Right lobe of liver (tissue), 6 donors: Measurements from ENCODE around the gene EMP1. TPM values are rescaled to one million over a fixed set of nuclear protein-coding genes. Genes with fewer than 3 reads are reported as not detected.
A peak's percentile ranks its signal among the peaks of the same experiment; 100 is the strongest.

ENCODE experiments used
- ATAC-seq, 4 donors: fragments of 200-7000 bp; cut with Tn5 transposase; one replicate each; pipeline ENCODE4 v1.9.1; 2020; ENCODE audit warnings: mild to moderate bottlenecking in 4 of 4, moderate library complexity in 4 of 4
- DNase-seq, 3 donors: peaks; one replicate each; pipeline ENCODE4 v3.0.0-alpha.2; 2020
- H3K27ac ChIP-seq, 3 donors: fragments of 200-600 bp; one replicate each; pipeline ENCODE4 v1.8.0; 2022
- H3K27me3 ChIP-seq, 2 donors: fragments of 200-600 bp; one replicate each; pipeline ENCODE4 v1.8.0; 2022
- H3K36me3 ChIP-seq, 4 donors: fragments of 200-600 bp; sonication (generic) in 1 of 4; one replicate each; pipeline versions ENCODE4 v1.5.1 to v1.8.0; 2017 to 2022; ENCODE audit warnings: control low read depth in 1 of 4
- H3K4me1 ChIP-seq, 4 donors: fragments of 200-600 bp; sonication (generic) in 1 of 4; one replicate each; pipeline versions ENCODE4 v1.5.1 to v1.8.0; 2017 to 2022; ENCODE audit warnings: control low read depth in 1 of 4
- H3K4me3 ChIP-seq, 3 donors: fragments of 200-600 bp; one replicate each; pipeline ENCODE4 v1.8.0; 2022
- H3K9me3 ChIP-seq, 4 donors: fragments of 200-600 bp; sonication (generic) in 1 of 4; one replicate each; pipeline versions ENCODE4 v1.5.1 to v1.8.0; 2017 to 2022; ENCODE audit warnings: control low read depth in 1 of 4
- CTCF ChIP-seq, 4 donors: fragments of 200-600 bp in 3 of 4; fragments of 450-650 bp in 1 of 4; IDR thresholded peaks; one replicate each; pipeline versions ENCODE4 v1.5.1 to v1.8.0; 2016 to 2022; ENCODE audit warnings: antibody characterized with exemption in 4 of 4, mild to moderate bottlenecking in 2 of 4
- POLR2A ChIP-seq: fragments of 450-650 bp; IDR thresholded peaks from one replicate; pipeline ENCODE4 v1.6.1; 2017; ENCODE audit warnings: antibody characterized with exemption, mild to moderate bottlenecking
- WGBS: methylation state at CpG from one replicate; pipeline ENCODE4 v1.1.6; 2018; ENCODE audit warnings: low coverage, low lambda C conversion rate; ENCODE audit not compliant: insufficient coverage; ENCODE audit errors: missing lambda C conversion rate; 5-methylcytosine and 5-hydroxymethylcytosine counted together
- intact Hi-C, 2 donors: fragments of 100-400 bp; cut with DNase I; formaldehyde crosslinking; loops; one replicate each; pipeline versions ENCODE4 v1.11.2 to v1.14.1; 2022
- total RNA-seq, 6 experiments: library from RNA; depleted of rRNA in 2 of 6; stranded (reverse); fragments of >200 nt in 2 of 6; fragmentation: NEBNext Ultra II Directional in 3 of 6; extraction: Animal tissue kit (Norgen Biotek cat#: 25700) in 3 of 6; gene quantifications; one replicate each; pipeline versions ENCODE4 v1.1.0 to v1.2.4, GENCODE V29; 2016 to 2023
- donor health status: DM: no; HTN: yes; CAD: no.
- donor health status: DM: no; HTN: no; CAD: no.
- donor health status: DM: no; HTN: no; CAD: no.
- donor health status: DM: no; HTN: yes; CAD: no.
- donor health status: DM: no; HTN: yes; CAD: no.

Gene EMP1
- total RNA-seq, 6 experiments from 2014 or later = 3.1 to 25.0 (median 14.5) TPM

GRCh38 chr12:13243516-13244070, 47.1 kb downstream of the EMP1 start:
- Histone ChIP-seq H3K4me3 (no peak overlapping the region), H3K27me3 (no peaks in the 10 kb centered on the region), H3K4me1 (no peaks in the 10 kb centered on the region), H3K27ac (no peak overlapping the region), H3K9me3 (no peaks in the 10 kb centered on the region), H3K36me3 (no peaks in the 10 kb centered on the region)
- ATAC-seq (no peak), DNase-seq (no peak)
- intact Hi-C loops = no loop called here
- WGBS = 56% methylated on average over 1 of the region's 1 CpG
- TF ChIP-seq CTCF (IDR thresholded peaks at IDR 0.05) = no peak

GRCh38 chr12:13247596-13247995, 51.1 kb downstream of the EMP1 start:
- Histone ChIP-seq H3K4me3 (no peak overlapping the region), H3K36me3 (no peaks in the 10 kb centered on the region), H3K27ac (no peak overlapping the region), H3K4me1 (peaks cover 0 to 6% (median 0%) of the 10 kb centered on the region in 4 donors), H3K9me3 (no peaks in the 10 kb centered on the region), H3K27me3 (no peaks in the 10 kb centered on the region)
- ATAC-seq (no peak), DNase-seq (no peak)
- TF ChIP-seq CTCF (IDR thresholded peaks at IDR 0.05) (no peak), POLR2A (no peak)
- intact Hi-C loops = no loop called here
- 67% methylated on average over 3 of the region's 3 CpGs for WGBS

- 73% methylated on average over 1 of the region's 1 CpG for WGBS
- Histone ChIP-seq H3K4me1 (peaks cover 0 to 6% (median 0%) of the 10 kb centered on the region in 4 donors), H3K4me3 (no peak overlapping the region), H3K27ac (no peak overlapping the region), H3K9me3 (no peaks in the 10 kb centered on the region), H3K36me3 (no peaks in the 10 kb centered on the region), H3K27me3 (no peaks in the 10 kb centered on the region)
- DNase-seq (no peak), ATAC-seq (peak in 1 of 4 donors; percentile 18)
- intact Hi-C loops = no loop called here
- TF ChIP-seq CTCF (IDR thresholded peaks at IDR 0.05) (no peak), POLR2A (no peak)
Observed at GRCh38 chr12:13248964-13249363, 52.4 kb downstream of the EMP1 start.

GRCh38 chr12:13250416-13250815, 53.9 kb downstream of the EMP1 start:
- ATAC-seq = no peak

More at GRCh38 chr12:13250416-13250815, 53.9 kb downstream of the EMP1 start:
- DNase-seq = no peak
- intact Hi-C loops = no loop called here
- Histone ChIP-seq H3K36me3 (no peaks in the 10 kb centered on the region), H3K27ac (no peak overlapping the region), H3K4me1 (peaks cover 0 to 6% (median 0%) of the 10 kb centered on the region in 4 donors), H3K4me3 (no peak overlapping the region), H3K27me3 (no peaks in the 10 kb centered on the region), H3K9me3 (no peaks in the 10 kb centered on the region)
- TF ChIP-seq POLR2A (no peak), CTCF (IDR thresholded peaks at IDR 0.05) (no peak)
- 100% methylated on average over 1 of the region's 1 CpG for WGBS
